GM10266 (cell line): ENCODE results near the gene ATP13A3.

Experiments
- DNase-seq: peaks from one replicate; pipeline ENCODE4 v3.0.0; 2012; ENCODE audit errors: extremely low spot score
- CTCF ChIP-seq: IDR thresholded peaks from 2 replicates; pipeline ENCODE4 v1.5.1; 2012; ENCODE audit warnings: mild to moderate bottlenecking, low read depth; ENCODE audit not compliant: control insufficient read depth, insufficient read depth; ENCODE audit errors: missing control alignments

Gene ATP13A3

GRCh38 chr3:194422188-194422587 lies 64.6 kb downstream of the ATP13A3 start:
- DNase-seq = no peak
- TF ChIP-seq CTCF = no peak

GRCh38 chr3:194418671-194419070 lies 68.1 kb downstream of the ATP13A3 start:
- TF ChIP-seq CTCF = no peak
- DNase-seq = no peak

- TF ChIP-seq CTCF = no peak
- DNase-seq = no peak
Measured at GRCh38 chr3:194407423-194407822, 79.4 kb downstream of the ATP13A3 start.

GRCh38 chr3:194405766-194406165 lies 81.0 kb downstream of the ATP13A3 start:
- no peak for TF ChIP-seq CTCF
- no peak for DNase-seq

- peak; percentile 69 for TF ChIP-seq CTCF
- no peak for DNase-seq
Measured at GRCh38 chr3:194404365-194405140, 82.2 kb downstream of the ATP13A3 start.

- no peak for TF ChIP-seq CTCF
- DNase-seq = no peak
Measured at GRCh38 chr3:194401868-194402329, 84.9 kb downstream of the ATP13A3 start.

GRCh38 chr3:194401346-194401745 lies 85.5 kb downstream of the ATP13A3 start:
- DNase-seq = no peak
- TF ChIP-seq CTCF = no peak
